Measurements from ENCODE around the gene QRICH2. TPM values are rescaled to one million over a fixed set of nuclear protein-coding genes. Genes with fewer than 3 reads are reported as not detected.

Gene QRICH2
- total and polyA plus RNA-seq, 11 donors: 1.0 to 2.7 (median 1.6) TPM

GRCh38 chr17:76281573-76282371 is 26.3 kb downstream of the QRICH2 start:
- no peak overlapping the region for H3K4me3 ChIP-seq
- TF ChIP-seq POLR2A (IDR thresholded peaks at IDR 0.05) (no peak), CTCF (IDR thresholded peaks at IDR 0.05) (no peak)
- 81 to 86% (median 85%) methylated on average over 13 to 23 of the region's 23 CpGs for WGBS, 4 donors
- no peaks in the 10 kb centered on the region for H3K36me3 ChIP-seq
- ATAC-seq (peak; percentile 38 to 51 (median 42)), DNase-seq (no peak)
- no peak overlapping the region for H3K27ac ChIP-seq
- intact Hi-C loops (cut with DNase I): loop anchor here in 3 of 10 donors (2.0 to 10.0 kb wide), 3 partner anchors 89 to 267 kb away; no protein-coding TSS in a partner anchor
- H3K9me3 ChIP-seq: no peaks in the 10 kb centered on the region
- H3K4me1 ChIP-seq: peaks cover 0 to 16% (median 5%) of the 10 kb centered on the region in 12 donors
- no peaks in the 10 kb centered on the region for H3K27me3 ChIP-seq

DNA sequence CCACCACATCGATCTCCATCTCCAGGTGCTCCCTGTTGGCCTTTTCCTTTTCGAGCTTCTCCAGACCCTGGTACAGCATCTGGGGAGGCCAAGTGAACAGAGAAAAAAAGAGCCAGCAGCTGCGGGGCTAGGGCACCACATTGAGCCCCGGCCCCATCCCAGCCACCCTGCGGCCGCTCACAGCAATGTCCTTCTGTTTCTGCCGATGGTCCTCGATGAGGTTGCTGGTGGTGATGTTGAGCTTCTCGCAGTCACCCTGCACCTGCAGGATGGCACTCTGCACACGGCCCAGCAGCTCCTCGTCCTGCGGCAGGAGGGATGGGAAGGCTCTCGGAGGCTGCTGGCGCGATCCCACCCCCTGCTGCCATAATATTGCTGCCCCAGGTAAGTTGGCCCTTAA is 27.4 kb downstream of the QRICH2 start:
- DNase-seq: no peak
- Histone ChIP-seq H3K36me3 (no peaks in the 10 kb centered on the region), H3K9me3 (no peaks in the 10 kb centered on the region), H3K27me3 (no peaks in the 10 kb centered on the region), H3K4me1 (peaks cover 0 to 16% (median 5%) of the 10 kb centered on the region in 12 donors), H3K4me3 (no peak overlapping the region), H3K27ac (no peak overlapping the region)
- 92 to 97% (median 97%) methylated on average over 10 to 15 of the region's 15 CpGs for WGBS, 4 donors
- TF ChIP-seq POLR2A (IDR thresholded peaks at IDR 0.05) (no peak), CTCF (IDR thresholded peaks at IDR 0.05) (no peak)
- ATAC-seq: no peak
- intact Hi-C loops (cut with DNase I): loop anchor here in 3 of 10 donors (2.0 to 10.0 kb wide), 3 partner anchors 88 to 266 kb away; no protein-coding TSS in a partner anchor

DNA sequence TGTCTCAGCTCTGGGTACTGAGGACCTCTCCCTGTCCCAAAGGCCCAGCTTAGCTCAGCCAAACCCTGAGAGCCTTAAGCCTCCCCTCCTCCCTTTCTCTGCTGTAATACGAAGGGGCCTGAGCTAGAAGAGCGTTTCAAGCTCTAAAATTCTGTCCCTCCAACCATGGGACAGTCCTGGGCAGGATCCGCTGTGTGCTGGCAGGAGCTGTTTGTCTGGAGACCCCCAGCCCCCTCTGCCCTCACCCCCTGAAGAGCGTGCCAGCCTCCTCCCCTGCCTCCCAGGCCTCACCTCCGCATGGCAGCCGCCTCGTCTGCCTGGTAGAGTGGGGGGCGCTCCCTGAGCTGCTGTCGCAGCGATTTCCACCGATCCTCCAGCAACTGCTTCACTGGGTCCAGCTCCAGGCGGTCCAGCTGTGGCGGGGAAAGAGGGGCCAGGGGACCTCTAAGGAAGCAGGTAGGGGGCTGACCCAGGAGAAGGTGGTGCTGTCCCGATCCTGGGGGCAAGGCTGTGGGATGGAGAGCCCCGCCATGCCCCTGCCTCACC is 28.3 kb downstream of the QRICH2 start:
- 83 to 100% (median 89%) methylated on average over 4 to 15 of the region's 15 CpGs for WGBS, 4 donors
- Histone ChIP-seq H3K9me3 (no peaks in the 10 kb centered on the region), H3K4me1 (peaks cover 0 to 19% (median 5%) of the 10 kb centered on the region in 12 donors), H3K27me3 (no peaks in the 10 kb centered on the region), H3K27ac (no peak overlapping the region), H3K4me3 (no peak overlapping the region), H3K36me3 (no peaks in the 10 kb centered on the region)
- TF ChIP-seq CTCF (IDR thresholded peaks at IDR 0.05) (peak in 4 of 12 donors; percentile 1 to 13 (median 5)), POLR2A (IDR thresholded peaks at IDR 0.05) (no peak)
- intact Hi-C loops (cut with DNase I): loop anchor here (1.0 to 10.0 kb wide), 11 partner anchors 88 to 375 kb away; partner anchors contain the start of gene MRPL38 (in 1 of the 10)
- ATAC-seq: no peak
- DNase-seq: no peak
